Measurements from ENCODE around the gene RAET1G.

- no peak for TF ChIP-seq CTCF (IDR thresholded peaks at IDR 0.05)
- no peak for TF ChIP-seq EZH2 (IDR thresholded peaks at IDR 0.05; ENCODE audit: borderline replicate concordance, insufficient read depth, low read depth, low read length, poor library complexity, severe bottlenecking)
Measured at GRCh38 chr6:149907317-149907716, 15.6 kb downstream of the RAET1G start.

Data from B cell (primary cell).